OCI-LY1 (cell line): ENCODE measurements around the gene CDK5RAP2.

Source experiments
- H2AFZ ChIP-seq: fragments of 200-600 bp; sonication (generic), shearing (Covaris generic); 2 replicates; pipeline ENCODE4 v1.6.0; 2014; ENCODE audit warnings: antibody characterized with exemption, mild to moderate bottlenecking, low read length
- H3F3A ChIP-seq: fragments of 200-600 bp; sonication (generic), shearing (Covaris generic); 2 replicates; pipeline ENCODE4 v1.6.0; 2014; ENCODE audit warnings: mild to moderate bottlenecking, antibody characterized with exemption, low read length, moderate library complexity; ENCODE audit not compliant: insufficient read depth
- H3K27ac ChIP-seq: fragments of 200-600 bp; sonication (generic); 2 replicates; pipeline ENCODE4 v1.5.1; 2014; ENCODE audit warnings: low read length, mixed run types, mild to moderate bottlenecking, low read depth; ENCODE audit not compliant: poor library complexity, severe bottlenecking
- H3K27me3 ChIP-seq: fragments of 200-600 bp; sonication (generic); 2 replicates; pipeline ENCODE4 v1.6.0; 2014; ENCODE audit warnings: antibody characterized with exemption, mild to moderate bottlenecking, low read length, moderate library complexity; ENCODE audit not compliant: insufficient read depth
- H3K36me3 ChIP-seq: fragments of 200-600 bp; sonication (generic); 2 replicates; pipeline ENCODE4 v1.6.1; 2014; ENCODE audit warnings: mild to moderate bottlenecking, antibody characterized with exemption, low read length, moderate library complexity, mixed read lengths; ENCODE audit not compliant: insufficient read depth
- H3K4me1 ChIP-seq: fragments of 200-600 bp; sonication (generic); 2 replicates; pipeline ENCODE4 v1.5.1; 2014; ENCODE audit warnings: mild to moderate bottlenecking, low read length, moderate library complexity; ENCODE audit not compliant: insufficient read depth, severe bottlenecking
- H3K4me2 ChIP-seq: fragments of 200-600 bp; sonication (generic), shearing (Covaris generic); 2 replicates; pipeline ENCODE4 v1.6.1; 2014; ENCODE audit warnings: low read length
- H3K4me3 ChIP-seq: fragments of 200-600 bp; sonication (generic); 2 replicates; pipeline ENCODE4 v1.5.1; 2014; ENCODE audit warnings: low read length, low read depth, mild to moderate bottlenecking, mixed read lengths; ENCODE audit not compliant: poor library complexity, severe bottlenecking
- H3K79me2 ChIP-seq: fragments of 200-600 bp; shearing (Covaris generic); 2 replicates; pipeline ENCODE4 v1.6.1; 2016; ENCODE audit warnings: mixed run types, low read length, mixed read lengths; ENCODE audit not compliant: insufficient read depth
- H3K9ac ChIP-seq: fragments of 200-600 bp; sonication (generic), shearing (Covaris generic); 2 replicates; pipeline ENCODE4 v1.6.1; 2014; ENCODE audit warnings: mild to moderate bottlenecking, low read length, mixed read lengths
- H3K9me2 ChIP-seq: fragments of 200-600 bp; sonication (generic), shearing (Covaris generic); 2 replicates; pipeline ENCODE4 v1.6.1; 2014; ENCODE audit warnings: low read depth, mild to moderate bottlenecking, low read length, mixed read lengths
- H3K9me3 ChIP-seq: fragments of 200-600 bp; shearing (Covaris generic); 2 replicates; pipeline ENCODE4 v1.6.1; 2014; ENCODE audit warnings: low read length, mixed read lengths
- H4K20me1 ChIP-seq: fragments of 200-600 bp; sonication (generic), shearing (Covaris generic); 2 replicates; pipeline ENCODE4 v1.6.0; 2016; ENCODE audit warnings: mild to moderate bottlenecking, low read length; ENCODE audit not compliant: insufficient read depth
- EZH2 ChIP-seq: fragments of 200-600 bp; sonication (generic), shearing (Covaris generic); IDR thresholded peaks from 2 replicates; pipeline ENCODE4 v1.8.0; 2017; ENCODE audit warnings: borderline replicate concordance, mixed run types, mild to moderate bottlenecking, antibody characterized with exemption, low read length, moderate library complexity, mixed read lengths
- TF ChIP-seq, protein P1 (sequence below): fragments of 200-600 bp; sonication (generic), shearing (Covaris generic); IDR thresholded peaks from 2 replicates; pipeline ENCODE4 v1.5.1; 2017; ENCODE audit warnings: mild to moderate bottlenecking, antibody characterized with exemption, low read length, moderate library complexity, mixed read lengths

The CDK5RAP2 gene

DNA sequence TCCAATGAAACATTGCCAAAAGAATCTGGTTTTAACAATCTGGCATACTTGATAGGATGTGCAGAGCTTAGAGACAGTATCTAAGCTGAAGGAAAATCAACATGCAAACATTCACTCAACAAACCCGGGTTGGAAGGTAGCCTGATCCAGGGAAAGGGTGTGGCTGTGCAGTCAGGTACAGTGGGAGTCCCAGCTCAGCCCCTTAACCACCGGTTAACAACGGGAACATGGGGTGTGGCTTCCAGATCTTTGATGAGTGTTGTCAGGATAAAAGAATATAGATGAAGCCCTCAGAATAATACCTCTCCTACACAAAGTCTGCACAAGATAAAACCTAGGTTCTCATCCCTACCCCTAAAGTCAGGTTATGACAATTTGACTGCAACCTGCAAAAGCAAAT lies 127.3 kb downstream of the CDK5RAP2 start:
- Histone ChIP-seq H3K27me3 (no peaks in the 10 kb centered on the region), H3K4me1 (no peaks in the 10 kb centered on the region), H3F3A (no peaks in the 10 kb centered on the region), H3K9me3 (no peaks in the 10 kb centered on the region), H3K79me2 (0 out of 2 replicates have a peak, but pooled peaks cover 5% of the 10 kb centered on the region), H2AFZ (no peak overlapping the region), H3K4me2 (no peak overlapping the region), H3K27ac (no peak overlapping the region), H3K36me3 (peaks cover 83% of the 10 kb centered on the region), H3K4me3 (no peak overlapping the region), H4K20me1 (no peaks in the 10 kb centered on the region), H3K9ac (no peak overlapping the region), H3K9me2 (no peaks in the 10 kb centered on the region)
- no peak for TF ChIP-seq EZH2
- TF ChIP-seq, protein P1, sequence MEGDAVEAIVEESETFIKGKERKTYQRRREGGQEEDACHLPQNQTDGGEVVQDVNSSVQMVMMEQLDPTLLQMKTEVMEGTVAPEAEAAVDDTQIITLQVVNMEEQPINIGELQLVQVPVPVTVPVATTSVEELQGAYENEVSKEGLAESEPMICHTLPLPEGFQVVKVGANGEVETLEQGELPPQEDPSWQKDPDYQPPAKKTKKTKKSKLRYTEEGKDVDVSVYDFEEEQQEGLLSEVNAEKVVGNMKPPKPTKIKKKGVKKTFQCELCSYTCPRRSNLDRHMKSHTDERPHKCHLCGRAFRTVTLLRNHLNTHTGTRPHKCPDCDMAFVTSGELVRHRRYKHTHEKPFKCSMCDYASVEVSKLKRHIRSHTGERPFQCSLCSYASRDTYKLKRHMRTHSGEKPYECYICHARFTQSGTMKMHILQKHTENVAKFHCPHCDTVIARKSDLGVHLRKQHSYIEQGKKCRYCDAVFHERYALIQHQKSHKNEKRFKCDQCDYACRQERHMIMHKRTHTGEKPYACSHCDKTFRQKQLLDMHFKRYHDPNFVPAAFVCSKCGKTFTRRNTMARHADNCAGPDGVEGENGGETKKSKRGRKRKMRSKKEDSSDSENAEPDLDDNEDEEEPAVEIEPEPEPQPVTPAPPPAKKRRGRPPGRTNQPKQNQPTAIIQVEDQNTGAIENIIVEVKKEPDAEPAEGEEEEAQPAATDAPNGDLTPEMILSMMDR: no peak

DNA sequence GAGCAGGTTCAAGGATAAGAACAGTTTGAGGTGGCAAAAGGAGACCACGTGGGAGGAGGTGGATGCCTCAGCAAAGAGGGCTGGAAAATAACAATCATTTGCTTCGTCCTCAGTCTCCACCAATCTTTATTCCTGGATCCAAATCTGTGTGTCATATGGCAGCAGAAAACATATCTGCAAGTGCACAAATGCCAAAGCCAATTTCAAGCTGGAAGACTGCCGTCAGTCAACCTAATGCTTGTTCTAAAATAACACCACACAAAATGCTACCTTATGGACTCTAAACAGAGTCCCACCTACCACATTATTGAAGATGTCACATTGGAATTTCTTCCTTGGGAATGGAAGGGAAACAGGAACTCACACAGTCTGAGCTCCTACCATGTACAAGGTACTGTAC lies 129.1 kb downstream of the CDK5RAP2 start:
- H3K9me3 ChIP-seq: no peaks in the 10 kb centered on the region
- no peaks in the 10 kb centered on the region for H4K20me1 ChIP-seq
- H3K4me3 ChIP-seq: no peak overlapping the region
- H3F3A ChIP-seq: no peaks in the 10 kb centered on the region
- 0 out of 2 replicates have a peak, but pooled peaks cover 5% of the 10 kb centered on the region for H3K79me2 ChIP-seq
- H3K9ac ChIP-seq: no peak overlapping the region
- H3K4me1 ChIP-seq: no peaks in the 10 kb centered on the region
- H3K9me2 ChIP-seq: no peaks in the 10 kb centered on the region
- H2AFZ ChIP-seq: no peak overlapping the region
- TF ChIP-seq EZH2: no peak
- TF ChIP-seq, protein P1: no peak
- no peaks in the 10 kb centered on the region for H3K27me3 ChIP-seq
- no peak overlapping the region for H3K4me2 ChIP-seq
- H3K36me3 ChIP-seq: peaks cover 87% of the 10 kb centered on the region
- H3K27ac ChIP-seq: no peak overlapping the region

DNA sequence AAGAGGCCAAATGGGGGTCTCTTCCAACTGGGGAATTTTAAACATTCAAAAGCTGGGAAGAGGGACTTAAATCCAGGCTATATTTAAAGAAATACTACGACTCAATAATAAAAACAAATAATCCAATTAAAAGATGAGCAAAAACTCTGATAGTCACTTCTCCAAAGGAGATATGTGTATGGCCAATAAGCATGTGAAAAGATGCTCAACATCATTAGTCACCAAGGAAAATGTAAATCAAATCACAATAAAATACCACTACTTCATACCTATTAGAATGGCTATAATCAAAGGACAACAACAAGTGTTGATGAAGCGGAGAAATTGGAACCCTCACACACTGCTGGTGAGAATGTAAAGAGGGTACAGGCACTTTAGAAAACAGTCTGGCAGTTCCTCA lies 130.4 kb downstream of the CDK5RAP2 start:
- Histone ChIP-seq H3K36me3 (peaks cover 88% of the 10 kb centered on the region), H2AFZ (no peak overlapping the region), H4K20me1 (no peaks in the 10 kb centered on the region), H3K27ac (no peak overlapping the region), H3K79me2 (0 out of 2 replicates have a peak, but pooled peaks cover 5% of the 10 kb centered on the region), H3K9me2 (no peaks in the 10 kb centered on the region), H3F3A (no peaks in the 10 kb centered on the region), H3K4me1 (no peaks in the 10 kb centered on the region), H3K27me3 (no peaks in the 10 kb centered on the region), H3K4me2 (no peak overlapping the region), H3K4me3 (no peak overlapping the region), H3K9me3 (no peaks in the 10 kb centered on the region), H3K9ac (no peak overlapping the region)
- TF ChIP-seq, protein P1: no peak
- TF ChIP-seq EZH2: no peak
